BLaER1 (cell line): ENCODE data around the gene CCDC73.

Experiments
- H3K27ac ChIP-seq: shearing (Covaris generic); formaldehyde crosslinking; 2 replicates; pipeline ENCODE4 v1.8.1; 2022
- H3K27me3 ChIP-seq: shearing (Covaris generic); formaldehyde crosslinking; 2 replicates; pipeline ENCODE4 v1.8.1; 2022
- H3K36me3 ChIP-seq: shearing (Covaris generic); formaldehyde crosslinking; 2 replicates; pipeline ENCODE4 v1.8.1; 2022
- H3K4me1 ChIP-seq: shearing (Covaris generic); formaldehyde crosslinking; 2 replicates; pipeline ENCODE4 v1.8.1; 2022
- H3K4me2 ChIP-seq: shearing (Covaris generic); formaldehyde crosslinking; 2 replicates; pipeline ENCODE4 v1.8.1; 2022
- H3K4me3 ChIP-seq: shearing (Covaris generic); formaldehyde crosslinking; 2 replicates; pipeline ENCODE4 v1.8.1; 2022
- H3K9ac ChIP-seq: shearing (Covaris generic); formaldehyde crosslinking; 2 replicates; pipeline ENCODE4 v1.8.1; 2022
- H3K9me3 ChIP-seq: shearing (Covaris generic); formaldehyde crosslinking; 2 replicates; pipeline ENCODE4 v1.8.1; 2022
- H4K20me1 ChIP-seq: shearing (Covaris generic); formaldehyde crosslinking; 2 replicates; pipeline ENCODE4 v1.8.1; 2022
- Cebpa-rat ChIP-seq: shearing (Covaris generic); IDR thresholded peaks from 2 replicates; pipeline ENCODE4 v1.8.1; 2022

Gene CCDC73

DNA sequence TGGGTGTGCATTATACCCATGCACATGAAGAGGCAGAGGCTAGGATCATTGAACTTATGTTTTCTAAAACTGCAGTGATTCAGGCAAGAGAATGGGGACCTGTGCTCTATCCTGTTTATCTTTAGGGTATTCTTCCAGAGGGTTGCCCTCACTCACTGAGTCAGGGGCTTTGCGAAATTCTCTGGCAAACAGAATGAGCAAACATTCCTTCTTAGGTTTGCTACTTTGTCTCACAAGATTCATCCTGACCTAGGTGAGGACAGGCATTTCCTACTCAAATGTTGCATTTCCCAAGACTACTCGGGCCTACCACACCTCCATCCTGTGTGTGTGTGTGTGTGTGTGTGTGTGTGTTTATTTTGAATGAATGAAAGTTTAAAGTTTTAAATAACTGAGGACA, 213.5 kb downstream of the CCDC73 start:
- no peaks in the 10 kb centered on the region for H3K27me3 ChIP-seq
- H4K20me1 ChIP-seq = peaks cover 15% of the 10 kb centered on the region
- H3K4me1 ChIP-seq = peaks cover 13% of the 10 kb centered on the region
- H3K4me2 ChIP-seq = no peak overlapping the region
- H3K4me3 ChIP-seq = no peak overlapping the region
- TF ChIP-seq Cebpa-rat = no peak
- no peak overlapping the region for H3K27ac ChIP-seq
- H3K9me3 ChIP-seq = peaks cover 5% of the 10 kb centered on the region; the same call in 1 of the 2 replicates
- no peak overlapping the region for H3K9ac ChIP-seq
- 0 out of 2 replicates have a peak, but pooled peaks cover 3% of the 10 kb centered on the region for H3K36me3 ChIP-seq

DNA sequence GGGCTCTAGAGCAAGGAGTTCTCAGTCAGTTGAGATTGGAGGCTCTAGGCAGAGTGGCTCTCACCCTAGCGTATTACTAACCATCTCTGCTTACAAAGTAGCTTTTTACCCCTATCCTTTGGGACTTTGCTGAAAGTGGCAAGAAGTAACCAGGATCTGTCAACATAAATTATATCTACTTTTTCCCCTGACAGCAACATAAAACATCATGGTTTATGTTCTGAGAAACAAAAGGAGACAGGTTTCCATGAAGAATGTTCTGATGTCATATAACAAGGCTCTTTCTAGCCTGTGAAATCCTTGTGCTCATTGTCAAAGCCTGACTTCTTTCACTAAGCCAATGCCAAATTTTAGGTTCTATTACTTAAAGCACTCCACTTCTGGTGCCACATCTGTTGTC, 218.0 kb downstream of the CCDC73 start:
- Histone ChIP-seq H3K4me2 (no peak overlapping the region), H3K4me1 (no peaks in the 10 kb centered on the region), H3K4me3 (no peak overlapping the region), H3K36me3 (no peaks in the 10 kb centered on the region), H3K9me3 (no peaks in the 10 kb centered on the region), H4K20me1 (no peaks in the 10 kb centered on the region), H3K27ac (no peak overlapping the region), H3K27me3 (no peaks in the 10 kb centered on the region), H3K9ac (no peak overlapping the region)
- no peak for TF ChIP-seq Cebpa-rat

DNA sequence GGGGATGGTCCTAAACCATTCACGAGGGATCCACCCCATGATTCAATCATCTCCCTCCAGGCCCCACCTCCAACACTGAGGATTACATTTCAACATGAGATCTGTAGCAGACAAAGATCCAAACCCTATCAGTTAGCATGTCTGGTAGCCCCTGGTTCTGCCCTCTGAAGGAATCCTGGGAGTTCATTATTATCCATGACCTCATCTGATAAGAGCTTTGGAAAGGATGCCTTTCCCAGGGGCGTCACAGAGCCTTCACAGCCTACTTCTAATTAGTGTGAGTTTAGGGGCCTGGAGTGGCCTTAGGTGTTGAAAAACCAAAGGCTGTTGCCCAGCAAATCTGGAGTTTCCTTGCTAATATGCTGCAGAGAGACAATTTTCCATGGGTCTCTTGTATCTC, 219.4 kb downstream of the CCDC73 start:
- Histone ChIP-seq H3K9ac (no peak overlapping the region), H3K36me3 (no peaks in the 10 kb centered on the region), H3K4me2 (no peak overlapping the region), H3K27ac (no peak overlapping the region), H3K4me3 (no peak overlapping the region), H4K20me1 (no peaks in the 10 kb centered on the region), H3K4me1 (no peaks in the 10 kb centered on the region), H3K27me3 (no peaks in the 10 kb centered on the region), H3K9me3 (no peaks in the 10 kb centered on the region)
- TF ChIP-seq Cebpa-rat = no peak

DNA sequence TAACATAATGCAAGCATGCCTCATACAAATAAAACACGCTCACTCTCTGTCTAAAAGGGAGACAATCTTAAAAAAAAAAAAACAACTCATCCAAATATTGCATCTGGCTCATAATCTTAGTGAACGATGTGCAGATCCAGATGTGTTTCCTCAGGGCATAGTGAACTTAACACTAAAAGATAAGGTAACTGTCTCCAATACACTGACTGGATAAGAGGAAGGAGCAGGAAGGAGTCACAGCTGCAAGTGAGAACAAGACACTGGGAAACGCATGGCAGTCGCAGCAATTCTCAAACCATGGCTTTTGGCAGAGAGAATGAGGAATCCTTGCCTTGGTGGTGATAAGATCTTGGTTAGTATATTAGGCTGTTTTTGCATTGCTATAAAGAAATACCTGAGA, 220.0 kb downstream of the CCDC73 start:
- no peaks in the 10 kb centered on the region for H3K27me3 ChIP-seq
- no peak for TF ChIP-seq Cebpa-rat
- no peaks in the 10 kb centered on the region for H3K4me1 ChIP-seq
- H3K36me3 ChIP-seq = no peaks in the 10 kb centered on the region
- no peak overlapping the region for H3K4me3 ChIP-seq
- no peaks in the 10 kb centered on the region for H4K20me1 ChIP-seq
- H3K9me3 ChIP-seq = no peaks in the 10 kb centered on the region
- no peak overlapping the region for H3K4me2 ChIP-seq
- no peak overlapping the region for H3K27ac ChIP-seq
- no peak overlapping the region for H3K9ac ChIP-seq

DNA sequence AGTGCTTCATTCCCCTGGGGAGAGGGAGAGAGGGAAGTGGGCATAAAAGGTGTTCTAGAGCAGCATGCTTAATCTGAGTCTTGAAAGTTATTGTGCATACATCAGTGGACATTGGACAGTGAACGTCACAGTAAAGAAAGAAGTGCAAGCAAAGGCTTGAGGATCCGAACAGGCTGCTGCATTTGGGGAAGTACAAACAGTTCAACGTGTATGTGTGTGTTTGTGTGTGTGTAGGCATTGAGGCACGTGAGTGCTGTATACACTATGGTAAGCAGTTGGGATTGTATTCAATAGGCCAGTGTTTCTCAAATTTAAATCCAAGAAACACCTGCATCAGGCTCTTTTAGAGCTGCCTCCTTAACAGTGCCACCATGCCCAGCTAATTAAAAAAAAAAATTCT, 221.2 kb downstream of the CCDC73 start:
- Histone ChIP-seq H3K4me1 (no peaks in the 10 kb centered on the region), H3K4me2 (no peak overlapping the region), H3K9ac (no peak overlapping the region), H4K20me1 (no peaks in the 10 kb centered on the region), H3K36me3 (no peaks in the 10 kb centered on the region), H3K4me3 (no peak overlapping the region), H3K27ac (no peak overlapping the region), H3K27me3 (no peaks in the 10 kb centered on the region), H3K9me3 (no peaks in the 10 kb centered on the region)
- no peak for TF ChIP-seq Cebpa-rat

DNA sequence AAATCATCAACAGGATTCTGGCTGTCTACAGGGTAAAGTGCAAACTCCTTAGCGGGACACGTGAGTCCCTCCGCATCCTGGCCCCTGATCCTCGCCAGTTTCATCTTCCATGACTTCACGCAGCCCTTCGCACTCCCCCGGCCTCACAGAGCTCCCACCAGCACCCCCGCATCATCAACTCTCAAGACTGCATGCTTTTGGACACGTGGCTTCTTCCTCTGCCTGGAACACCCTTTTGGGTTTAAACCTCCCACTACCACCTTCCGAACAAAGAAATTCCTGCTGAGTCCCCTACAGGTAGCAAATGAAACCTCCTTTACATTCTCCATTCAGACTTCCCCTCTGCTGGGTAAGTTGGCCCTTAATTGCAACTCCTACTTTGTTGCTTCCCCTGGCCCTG, 223.4 kb downstream of the CCDC73 start:
- no peak overlapping the region for H3K4me2 ChIP-seq
- no peak overlapping the region for H3K27ac ChIP-seq
- no peaks in the 10 kb centered on the region for H3K9me3 ChIP-seq
- H3K9ac ChIP-seq = no peak overlapping the region
- TF ChIP-seq Cebpa-rat = no peak
- no peaks in the 10 kb centered on the region for H4K20me1 ChIP-seq
- H3K36me3 ChIP-seq = no peaks in the 10 kb centered on the region
- H3K27me3 ChIP-seq = no peaks in the 10 kb centered on the region
- H3K4me3 ChIP-seq = no peak overlapping the region
- H3K4me1 ChIP-seq = no peaks in the 10 kb centered on the region

DNA sequence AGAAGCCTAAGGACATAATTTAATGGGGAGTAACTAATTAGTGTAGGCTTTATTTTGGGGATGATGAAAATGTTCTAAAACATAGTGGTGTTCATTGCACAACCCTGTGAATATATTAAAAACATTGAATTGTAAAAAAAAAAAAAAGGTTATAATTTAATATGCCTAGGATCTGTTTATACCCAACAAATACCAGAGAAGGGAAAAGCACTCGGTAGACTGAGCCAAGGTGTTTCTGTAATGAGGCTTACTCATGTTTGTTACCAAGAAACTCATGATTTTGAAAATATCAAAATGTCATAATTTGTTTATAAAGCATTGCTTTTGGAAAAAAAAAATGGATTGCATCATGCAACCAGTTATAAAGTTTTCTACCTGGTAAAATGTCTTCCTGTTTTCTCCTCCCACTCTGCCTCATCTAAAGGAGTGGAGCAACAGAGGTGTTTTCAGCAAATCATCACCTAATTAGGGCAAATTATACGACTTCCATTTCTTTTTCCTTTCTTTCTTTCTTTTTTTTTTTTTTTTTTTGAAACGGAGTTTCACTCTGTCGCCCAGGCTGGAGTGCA, 225.1 kb downstream of the CCDC73 start:
- no peaks in the 10 kb centered on the region for H3K9me3 ChIP-seq
- TF ChIP-seq Cebpa-rat = no peak
- no peak overlapping the region for H3K27ac ChIP-seq
- no peak overlapping the region for H3K9ac ChIP-seq
- no peaks in the 10 kb centered on the region for H4K20me1 ChIP-seq
- H3K4me1 ChIP-seq = no peaks in the 10 kb centered on the region
- H3K4me2 ChIP-seq = no peak overlapping the region
- no peak overlapping the region for H3K4me3 ChIP-seq
- no peaks in the 10 kb centered on the region for H3K36me3 ChIP-seq
- H3K27me3 ChIP-seq = no peaks in the 10 kb centered on the region

DNA sequence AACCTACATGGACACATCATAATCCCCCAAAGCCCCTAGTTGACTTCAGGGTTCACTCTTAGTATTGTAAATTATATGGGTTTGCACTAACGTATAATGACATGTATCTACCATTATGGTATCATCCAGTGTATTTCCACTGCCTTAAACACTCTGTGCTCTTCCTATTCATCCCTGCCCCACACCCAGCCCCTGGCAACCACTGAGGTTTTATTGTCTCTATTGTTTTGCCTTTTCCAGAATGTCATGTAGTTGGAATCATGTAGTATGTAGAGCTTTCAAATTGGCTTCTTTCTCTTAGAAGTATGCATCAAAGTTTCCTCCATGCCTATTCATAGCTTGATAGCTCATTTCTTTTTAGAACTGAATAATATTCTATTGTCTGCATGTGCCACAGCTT, 227.3 kb downstream of the CCDC73 start:
- H3K9me3 ChIP-seq = no peaks in the 10 kb centered on the region
- H3K36me3 ChIP-seq = no peaks in the 10 kb centered on the region
- H4K20me1 ChIP-seq = no peaks in the 10 kb centered on the region
- no peak overlapping the region for H3K4me3 ChIP-seq
- H3K4me2 ChIP-seq = no peak overlapping the region
- H3K27ac ChIP-seq = no peak overlapping the region
- H3K4me1 ChIP-seq = peaks cover 14% of the 10 kb centered on the region
- no peak for TF ChIP-seq Cebpa-rat
- no peak overlapping the region for H3K9ac ChIP-seq
- H3K27me3 ChIP-seq = no peaks in the 10 kb centered on the region

DNA sequence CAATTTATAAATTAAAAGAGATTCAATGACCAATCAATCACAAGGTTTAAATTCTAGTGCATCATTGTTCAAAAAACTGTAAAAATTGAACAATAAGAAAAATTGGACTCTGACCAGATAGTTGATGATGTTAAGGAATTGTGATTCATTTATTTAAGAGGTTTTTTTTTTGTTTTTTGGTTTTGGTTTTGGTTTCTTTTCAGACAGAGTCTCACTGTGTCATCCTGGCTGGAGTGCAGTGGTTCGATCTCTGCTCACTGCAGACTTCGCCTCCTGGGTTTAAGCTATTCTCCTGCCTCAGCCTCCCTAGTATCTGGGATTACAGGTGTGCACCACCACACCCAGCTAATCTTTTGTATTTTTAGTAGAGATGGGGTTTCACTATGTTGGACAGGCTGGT, 227.9 kb downstream of the CCDC73 start:
- no peaks in the 10 kb centered on the region for H3K36me3 ChIP-seq
- H3K4me2 ChIP-seq = no peak overlapping the region
- no peak overlapping the region for H3K4me3 ChIP-seq
- no peak for TF ChIP-seq Cebpa-rat
- H4K20me1 ChIP-seq = no peaks in the 10 kb centered on the region
- H3K27me3 ChIP-seq = no peaks in the 10 kb centered on the region
- H3K27ac ChIP-seq = no peak overlapping the region
- peaks cover 14% of the 10 kb centered on the region for H3K4me1 ChIP-seq
- no peak overlapping the region for H3K9ac ChIP-seq
- H3K9me3 ChIP-seq = no peaks in the 10 kb centered on the region

DNA sequence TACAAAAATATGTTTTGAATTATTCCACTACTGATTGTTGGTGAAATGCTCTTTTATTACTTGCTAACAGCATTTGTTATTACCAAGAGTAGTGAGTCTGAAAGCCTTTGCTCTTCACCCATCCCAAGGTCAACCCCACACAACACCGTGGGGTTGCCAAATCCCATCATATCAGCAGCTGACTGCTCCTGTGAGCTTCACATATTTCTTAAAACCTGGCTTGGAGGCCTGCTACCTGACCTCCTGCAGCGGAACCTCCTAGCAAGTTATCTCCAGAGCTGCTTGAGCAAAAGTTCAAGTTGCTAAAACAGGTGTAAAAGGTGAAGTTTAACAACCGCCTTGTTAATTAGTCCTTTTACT, 230.9 kb downstream of the CCDC73 start:
- H3K27ac ChIP-seq = no peak overlapping the region
- H3K4me2 ChIP-seq = peak overlapping the region; percentile 29; the same call in 1 of the 2 replicates
- peaks cover 14% of the 10 kb centered on the region for H3K4me1 ChIP-seq
- H3K36me3 ChIP-seq = no peaks in the 10 kb centered on the region
- H3K27me3 ChIP-seq = no peaks in the 10 kb centered on the region
- no peaks in the 10 kb centered on the region for H4K20me1 ChIP-seq
- no peak overlapping the region for H3K4me3 ChIP-seq
- H3K9ac ChIP-seq = no peak overlapping the region
- no peak for TF ChIP-seq Cebpa-rat
- H3K9me3 ChIP-seq = no peaks in the 10 kb centered on the region

DNA sequence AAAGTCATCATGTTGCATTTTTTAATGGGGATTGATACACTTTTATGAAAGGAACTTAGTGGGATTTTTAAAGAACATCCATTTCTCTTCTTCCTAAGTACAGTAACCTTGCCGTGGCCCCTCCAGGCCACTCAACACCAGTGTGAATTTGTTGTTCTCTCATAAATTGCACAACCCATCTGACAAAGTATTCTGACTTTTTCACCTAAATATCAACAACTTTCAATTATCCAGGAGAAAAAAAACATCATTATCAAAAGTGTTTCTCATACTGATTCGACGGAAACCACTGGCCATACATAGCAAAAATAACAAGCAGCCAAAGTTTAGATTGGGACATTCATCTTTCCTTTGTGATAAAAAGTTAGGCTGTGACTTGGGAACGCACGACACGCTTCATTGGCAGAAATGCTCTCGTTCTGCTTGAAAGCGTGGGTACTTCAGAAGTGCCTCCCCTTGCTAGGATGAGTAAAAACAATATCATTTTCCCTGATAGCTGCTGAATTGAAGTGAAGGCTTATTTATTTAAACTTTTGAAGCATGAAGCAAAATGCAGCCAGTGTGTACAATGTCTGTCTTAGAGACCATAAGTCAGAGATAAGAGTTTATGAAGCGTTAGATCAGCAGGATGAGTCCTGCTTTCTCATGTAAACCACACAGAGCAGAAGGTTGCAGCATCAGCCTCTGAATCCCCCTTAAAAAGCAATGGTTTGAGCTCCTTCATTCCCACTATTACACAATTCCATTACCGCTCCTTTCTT, 231.4 kb downstream of the CCDC73 start:
- Histone ChIP-seq H3K27me3 (no peaks in the 10 kb centered on the region), H3K9me3 (no peaks in the 10 kb centered on the region), H3K4me2 (peak overlapping the region; percentile 29; the same call in 1 of the 2 replicates), H4K20me1 (no peaks in the 10 kb centered on the region), H3K27ac (no peak overlapping the region), H3K4me1 (peaks cover 14% of the 10 kb centered on the region), H3K9ac (no peak overlapping the region), H3K36me3 (no peaks in the 10 kb centered on the region), H3K4me3 (no peak overlapping the region)
- no peak for TF ChIP-seq Cebpa-rat
